ENCODE measurements around the gene TP53INP2. TPM values are rescaled to one million over a fixed set of nuclear protein-coding genes. Genes with fewer than 3 reads are reported as not detected.

Gene TP53INP2
- total and polyA plus RNA-seq, 2 donors (not counting 1 experiment from before 2014, with no cell fraction given) = 7.7 to 14.7 TPM

DNA sequence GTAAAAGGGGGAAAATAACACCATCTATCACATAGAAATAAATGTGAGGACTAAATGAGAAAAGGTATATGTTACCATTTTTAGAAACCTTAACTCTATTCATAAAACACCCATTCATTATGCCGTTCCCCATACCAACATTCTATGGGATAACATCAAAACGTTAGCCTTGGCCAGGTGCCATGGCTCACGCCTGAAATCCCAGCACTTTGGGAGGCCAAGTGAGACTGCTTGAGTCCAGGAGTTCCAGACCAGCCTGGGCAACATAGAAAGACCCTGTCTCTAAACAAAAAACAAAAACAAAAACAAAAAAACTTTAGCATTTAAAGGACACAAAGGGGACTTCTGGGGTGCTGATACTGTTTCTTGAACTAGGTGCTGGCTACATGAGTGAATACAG lies 28.6 kb upstream of the TP53INP2 start:
- H3K9me3 Mint-ChIP-seq (ENCODE audit: insufficient read depth) = no peaks in the 10 kb centered on the region
- no peaks in the 10 kb centered on the region for H3K9me3 ChIP-seq (ENCODE audit: control extremely low read depth in 1 of 3, control insufficient read depth in 2 of 3, insufficient read depth in 1 of 3, low read length in 2 of 3)
- no peak overlapping the region for H2AFZ ChIP-seq (ENCODE audit: insufficient read depth, low read depth, low read length, poor library complexity, severe bottlenecking)
- H4K20me1 ChIP-seq (ENCODE audit: control insufficient read depth, insufficient read depth, low read length, poor library complexity, severe bottlenecking) = no peaks in the 10 kb centered on the region
- H3K4me1 ChIP-seq (ENCODE audit: control insufficient read depth in 2 of 2, insufficient read depth in 2 of 2, low read length in 2 of 2) = peaks cover 11 to 12% of the 10 kb centered on the region in 2 donors
- no peaks in the 10 kb centered on the region for H3K27me3 ChIP-seq (replicated peaks in 1 of 4; ENCODE audit: control extremely low read depth in 1 of 4, control insufficient read depth in 3 of 4, insufficient read depth in 4 of 4, low read length in 3 of 4)
- TF ChIP-seq EZH2 (IDR thresholded peaks at IDR 0.05; ENCODE audit: borderline replicate concordance, insufficient read depth, low read depth, low read length, poor library complexity, severe bottlenecking) = no peak
- TF ChIP-seq CTCF (IDR thresholded peaks at IDR 0.05) = no peak
- no peak overlapping the region for H3K4me3 ChIP-seq (ENCODE audit: control extremely low read depth in 1 of 5, extremely low read depth in 1 of 5, insufficient read depth in 1 of 5, low read depth in 2 of 5, low read length in 4 of 5)
- POLR2A ChIA-PET = no interaction called here
- DNase-seq (no peak), ATAC-seq (ENCODE audit: low read depth) (no peak)
- H3K27me3 Mint-ChIP-seq = no peaks in the 10 kb centered on the region
- H3K4me2 ChIP-seq (replicated peaks; ENCODE audit: low read depth, low read length, poor library complexity, severe bottlenecking) = no peak overlapping the region
- intact Hi-C loops (cut with micrococcal nuclease) = no loop called here
- peak overlapping the region; percentile 53 for H3K27ac Mint-ChIP-seq
- no peak overlapping the region for H3K4me3 Mint-ChIP-seq
- peaks cover 0 to 3% of the 10 kb centered on the region in 2 experiments for H3K36me3 ChIP-seq (replicated peaks in 1 of 2; ENCODE audit: control extremely low read depth in 1 of 2, control insufficient read depth in 1 of 2, extremely low read depth in 1 of 2, insufficient read depth in 2 of 2, low read length in 1 of 2)
- CTCF ChIA-PET = interaction anchor here (3.3 kb wide), 1 partner anchor 33 kb away, joined by 21 read pairs; no protein-coding TSS in a partner anchor
- WGBS (ENCODE audit: insufficient coverage) = 36% methylated on average over 3 of the region's 3 CpGs
- no peak overlapping the region for H3K9ac ChIP-seq (ENCODE audit: low read length)
- H3K79me2 ChIP-seq (ENCODE audit: control insufficient read depth, insufficient read depth, low read length) = peaks cover 49% of the 10 kb centered on the region
- peak overlapping the region in 1 of 2 donors; percentile 86 for H3K27ac ChIP-seq (ENCODE audit: low read length in 2 of 2)
- H3K4me1 Mint-ChIP-seq = peaks cover 17% of the 10 kb centered on the region

GRCh38 chr20:34675993-34676641 lies 28.0 kb upstream of the TP53INP2 start:
- H3K4me3 Mint-ChIP-seq = peak overlapping the region; percentile 98
- Histone ChIP-seq H4K20me1 (ENCODE audit: control insufficient read depth, insufficient read depth, low read length, poor library complexity, severe bottlenecking) (no peaks in the 10 kb centered on the region), H3K4me1 (ENCODE audit: control insufficient read depth in 2 of 2, insufficient read depth in 2 of 2, low read length in 2 of 2) (peaks cover 11 to 12% of the 10 kb centered on the region in 2 donors), H3K4me3 (ENCODE audit: control extremely low read depth in 1 of 5, extremely low read depth in 1 of 5, insufficient read depth in 1 of 5, low read depth in 2 of 5, low read length in 4 of 5) (peak overlapping the region; percentile 41 to 96 (median 78)), H3K27ac (ENCODE audit: low read length in 2 of 2) (peak overlapping the region; percentile 74 to 86), H3K36me3 (replicated peaks in 1 of 2; ENCODE audit: control extremely low read depth in 1 of 2, control insufficient read depth in 1 of 2, extremely low read depth in 1 of 2, insufficient read depth in 2 of 2, low read length in 1 of 2) (peaks cover 0 to 3% of the 10 kb centered on the region in 2 experiments), H3K79me2 (ENCODE audit: control insufficient read depth, insufficient read depth, low read length) (peaks cover 44% of the 10 kb centered on the region), H2AFZ (ENCODE audit: insufficient read depth, low read depth, low read length, poor library complexity, severe bottlenecking) (peak overlapping the region; percentile 94), H3K27me3 (replicated peaks in 1 of 4; ENCODE audit: control extremely low read depth in 1 of 4, control insufficient read depth in 3 of 4, insufficient read depth in 4 of 4, low read length in 3 of 4) (no peaks in the 10 kb centered on the region), H3K4me2 (replicated peaks; ENCODE audit: low read depth, low read length, poor library complexity, severe bottlenecking) (peak overlapping the region; percentile 84), H3K9ac (ENCODE audit: low read length) (peak overlapping the region; percentile 95), H3K9me3 (ENCODE audit: control extremely low read depth in 1 of 3, control insufficient read depth in 2 of 3, insufficient read depth in 1 of 3, low read length in 2 of 3) (no peaks in the 10 kb centered on the region)
- no peak for DNase-seq
- H3K4me1 Mint-ChIP-seq = peaks cover 17% of the 10 kb centered on the region
- intact Hi-C loops (cut with micrococcal nuclease) = loop anchor here (2.0 kb wide), 1 partner anchor 865 kb away; the partner anchor contains the start of gene CHMP4B
- no peaks in the 10 kb centered on the region for H3K27me3 Mint-ChIP-seq
- TF ChIP-seq CTCF (IDR thresholded peaks at IDR 0.05) (no peak), EZH2 (IDR thresholded peaks at IDR 0.05; ENCODE audit: borderline replicate concordance, insufficient read depth, low read depth, low read length, poor library complexity, severe bottlenecking) (no peak)
- H3K27ac Mint-ChIP-seq = peak overlapping the region; percentile 95
- 0% methylated on average over 12 of the region's 14 CpGs for WGBS (ENCODE audit: insufficient coverage)
- no peak for ATAC-seq (ENCODE audit: low read depth)
- no peaks in the 10 kb centered on the region for H3K9me3 Mint-ChIP-seq (ENCODE audit: insufficient read depth)
- ChIA-PET POLR2A (interaction anchor here (0.6 to 2.7 kb wide), 2 partner anchors 29 to 679 kb away, joined by 3 to 10 read pairs; partner anchors contain the start of gene TP53INP2), CTCF (interaction anchor here (0.6 to 3.3 kb wide), 2 partner anchors 33 to 1026 kb away, joined by 3 to 21 read pairs; no protein-coding TSS in a partner anchor)
